Mucosa of gallbladder (tissue), 1 donor: ENCODE results near the gene BAMBI. TPM values are rescaled to one million over a fixed set of nuclear protein-coding genes. Genes with fewer than 3 reads are reported as not detected.
A peak's percentile ranks its signal among the peaks of the same experiment; 100 is the strongest.

ENCODE experiments used
- DNase-seq: peaks from one replicate; pipeline ENCODE4 v3.0.0-alpha.2; 2020; ENCODE audit warnings: low spot score
- total RNA-seq: library from RNA; stranded (reverse); gene quantifications from one replicate; pipeline ENCODE4 v1.2.1, GENCODE V29; 2021
- donor health status: DM: no; HTN: no; CAD: no.

BAMBI gene
- total RNA-seq, 1 donor from 2014 or later = 19.4 TPM

GRCh38 chr10:28674782-28675181 lies 2.5 kb upstream of the BAMBI start:
- DNase-seq = no peak

DNA sequence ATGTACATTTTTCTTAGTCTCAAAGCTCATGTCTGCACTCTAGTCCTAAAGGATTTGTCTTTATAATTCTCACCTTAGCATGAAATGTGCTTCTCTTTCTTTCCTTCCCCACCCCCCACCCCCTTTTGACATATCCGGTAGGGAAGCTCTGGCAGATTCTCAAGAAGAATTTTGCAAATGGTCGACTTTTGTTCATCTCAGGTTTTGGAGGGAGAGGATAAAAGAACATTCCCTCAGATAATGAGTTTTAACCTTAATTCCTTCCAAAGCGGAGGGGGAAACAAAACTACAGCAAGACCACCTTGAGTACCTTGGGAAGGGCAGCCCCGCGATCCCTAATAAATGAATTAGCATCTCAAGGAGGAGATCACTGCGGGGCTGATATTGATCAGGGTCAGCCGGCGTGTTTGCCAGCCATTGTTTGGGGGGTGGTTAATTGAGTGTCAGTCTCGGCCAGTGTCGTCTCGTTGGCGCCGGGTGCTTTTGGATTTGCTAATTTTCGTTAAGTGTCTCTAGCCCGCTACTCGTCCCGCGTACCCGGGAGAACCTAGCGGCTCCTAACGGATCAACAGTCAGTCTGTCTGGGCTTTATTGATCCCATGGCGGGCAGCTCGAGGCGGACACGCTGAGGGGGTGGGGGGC lies 874 bp upstream of the BAMBI start:
- peak; percentile 13 for DNase-seq

DNA sequence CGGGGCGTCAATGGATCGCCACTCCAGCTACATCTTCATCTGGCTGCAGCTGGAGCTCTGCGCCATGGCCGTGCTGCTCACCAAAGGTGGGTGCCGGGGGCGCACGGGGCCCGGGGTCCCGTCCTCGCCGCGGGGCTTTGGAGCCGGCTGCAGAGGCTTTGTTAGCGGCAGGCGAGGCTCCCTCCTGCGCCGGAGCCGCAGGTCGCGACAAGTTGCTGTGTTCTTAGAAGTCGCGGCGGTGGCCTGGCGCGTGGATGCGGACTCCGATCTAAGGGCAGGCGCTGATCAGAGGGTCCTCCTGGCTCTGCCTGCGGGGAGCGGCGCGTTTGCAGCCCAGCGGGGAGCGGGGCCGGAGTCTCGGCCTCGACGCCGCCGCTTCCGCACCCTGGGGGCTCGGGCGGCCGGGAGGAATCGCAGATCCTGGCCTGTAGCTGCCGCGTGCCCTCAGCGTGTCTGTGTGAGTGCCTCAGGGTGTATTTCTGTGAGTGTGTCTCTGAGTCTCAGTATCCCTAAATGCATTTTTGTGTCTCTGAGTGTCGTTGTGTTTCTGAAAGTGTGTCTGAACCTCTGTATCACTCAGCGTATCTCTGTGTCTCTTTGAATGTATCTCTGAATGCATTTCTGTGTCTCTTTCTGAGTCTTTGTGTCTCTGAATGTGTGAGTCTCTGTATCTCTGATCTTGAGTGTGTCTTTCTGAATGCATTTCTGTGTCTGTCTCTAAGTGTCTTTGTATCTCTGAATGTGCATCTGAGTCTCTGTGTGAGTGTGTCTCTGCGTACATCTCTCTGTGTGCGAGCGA lies 766 bp downstream of the BAMBI start:
- peak; percentile 22 for DNase-seq

GRCh38 chr10:28678687-28679457 lies 1.6 kb downstream of the BAMBI start:
- DNase-seq = no peak

DNA sequence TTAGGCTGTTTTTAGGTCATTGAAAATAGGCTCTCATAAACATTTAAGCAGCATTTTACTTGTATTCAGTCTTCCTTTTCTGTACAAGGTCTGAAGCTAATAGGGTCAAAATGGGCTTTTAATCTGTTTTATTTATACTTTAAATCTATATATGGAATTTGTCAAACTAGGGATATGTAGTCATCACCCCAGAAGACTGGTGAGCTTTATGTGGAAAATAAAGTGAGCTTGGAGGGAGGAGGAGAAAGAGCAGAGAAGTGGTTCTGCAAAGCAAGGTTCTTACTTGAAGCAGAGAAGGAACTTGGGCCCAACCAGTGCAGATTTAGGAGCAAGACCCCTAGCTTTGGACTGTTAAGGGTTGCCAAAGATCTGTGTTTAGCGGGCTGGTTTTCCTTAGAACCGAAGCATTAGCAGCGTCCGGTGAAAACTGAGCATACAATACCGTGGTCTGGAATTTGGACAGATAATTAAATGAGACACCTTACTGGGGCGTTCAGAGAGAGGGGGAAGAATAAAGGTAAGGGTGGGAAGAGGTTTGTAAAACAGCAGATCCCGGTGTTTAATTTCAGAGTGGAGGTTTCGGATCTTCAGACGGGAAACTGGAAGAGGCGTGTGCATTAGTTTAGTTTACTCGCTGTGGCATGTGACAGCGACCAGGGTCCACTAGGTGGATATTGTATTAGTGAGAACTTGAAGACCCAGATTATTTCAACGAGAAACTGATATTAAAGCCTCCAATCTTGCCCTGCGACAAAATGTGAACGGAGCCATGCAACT lies 2.4 kb downstream of the BAMBI start:
- DNase-seq = peak; percentile 23

- no peak for DNase-seq
Measured at GRCh38 chr10:28680358-28680752, 3.0 kb downstream of the BAMBI start.

DNA sequence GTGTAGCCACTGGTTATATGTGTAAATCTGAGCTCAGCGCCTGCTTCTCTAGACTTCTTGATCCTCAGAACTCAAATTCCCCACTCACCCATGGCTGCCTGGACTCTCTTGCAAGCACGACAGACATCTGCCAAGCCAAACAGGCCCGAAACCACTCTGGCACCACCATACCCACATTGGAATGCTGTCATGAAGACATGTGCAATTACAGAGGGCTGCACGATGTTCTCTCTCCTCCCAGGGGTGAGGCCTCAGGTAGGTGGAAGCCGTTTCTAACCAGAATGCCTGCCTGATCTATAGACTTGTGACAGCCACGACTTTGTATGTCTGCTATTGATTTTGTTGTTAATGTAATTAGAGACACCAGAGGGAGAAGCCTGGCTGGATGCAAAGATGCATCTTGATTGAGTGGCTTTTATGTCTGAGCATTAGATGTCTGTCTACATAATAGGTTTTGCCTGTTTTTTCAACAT lies 4.0 kb downstream of the BAMBI start:
- DNase-seq = no peak

DNA sequence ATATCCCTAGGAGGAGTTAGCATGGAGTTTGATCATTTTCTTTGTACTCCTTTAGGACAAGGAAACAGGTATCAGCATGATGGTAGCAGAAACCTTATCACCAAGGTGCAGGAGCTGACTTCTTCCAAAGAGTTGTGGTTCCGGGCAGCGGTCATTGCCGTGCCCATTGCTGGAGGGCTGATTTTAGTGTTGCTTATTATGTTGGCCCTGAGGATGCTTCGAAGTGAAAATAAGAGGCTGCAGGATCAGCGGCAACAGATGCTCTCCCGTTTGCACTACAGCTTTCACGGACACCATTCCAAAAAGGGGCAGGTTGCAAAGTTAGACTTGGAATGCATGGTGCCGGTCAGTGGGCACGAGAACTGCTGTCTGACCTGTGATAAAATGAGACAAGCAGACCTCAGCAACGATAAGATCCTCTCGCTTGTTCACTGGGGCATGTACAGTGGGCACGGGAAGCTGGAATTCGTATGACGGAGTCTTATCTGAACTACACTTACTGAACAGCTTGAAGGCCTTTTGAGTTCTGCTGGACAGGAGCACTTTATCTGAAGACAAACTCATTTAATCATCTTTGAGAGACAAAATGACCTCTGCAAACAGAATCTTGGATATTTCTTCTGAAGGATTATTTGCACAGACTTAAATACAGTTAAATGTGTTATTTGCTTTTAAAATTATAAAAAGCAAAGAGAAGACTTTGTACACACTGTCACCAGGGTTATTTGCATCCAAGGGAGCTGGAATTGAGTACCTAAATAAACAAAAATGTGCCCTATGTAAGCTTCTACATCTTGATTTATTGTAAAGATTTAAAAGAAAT lies 4.8 kb downstream of the BAMBI start:
- DNase-seq = no peak

DNA sequence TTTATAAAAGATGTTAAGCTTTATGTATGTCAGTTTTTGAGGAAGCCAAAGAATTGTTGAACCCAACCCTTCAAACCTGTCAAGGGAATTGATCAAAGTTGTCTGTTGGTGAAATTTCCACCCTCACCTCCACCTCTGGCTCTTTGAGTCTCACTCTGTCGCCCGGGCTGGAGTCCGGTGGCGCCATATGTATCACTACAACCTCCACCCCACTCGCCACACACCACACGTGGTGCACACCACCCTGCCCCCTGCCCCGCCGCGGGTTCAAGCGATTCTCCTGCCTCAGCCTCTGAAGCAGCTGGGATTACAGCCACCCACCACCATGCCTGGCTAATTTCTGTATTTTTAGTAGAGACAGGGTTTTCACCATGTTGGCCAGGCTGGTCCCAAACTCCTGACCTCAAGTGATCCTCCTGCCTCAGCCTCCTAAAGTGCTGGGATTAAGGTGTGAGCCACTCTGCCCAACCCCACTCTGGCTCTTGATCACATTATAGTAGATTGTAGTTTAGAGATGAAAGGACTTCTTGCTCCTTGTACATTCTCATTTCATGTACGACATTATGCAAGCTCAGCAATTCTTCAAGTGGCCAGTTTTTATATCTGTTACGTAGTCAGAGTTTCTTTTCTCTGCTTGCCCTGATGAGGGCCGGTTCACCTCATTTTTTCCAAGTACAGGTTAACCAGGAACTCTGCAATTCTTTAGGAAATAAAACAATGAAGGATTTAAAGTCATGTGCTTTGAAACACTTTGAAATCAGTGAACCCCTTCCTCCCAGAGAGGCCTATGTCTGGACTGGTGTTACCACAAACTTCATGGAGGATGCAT lies 7.0 kb downstream of the BAMBI start:
- DNase-seq = no peak

GRCh38 chr10:28684986-28685580 lies 7.8 kb downstream of the BAMBI start:
- DNase-seq = peak; percentile 16

GRCh38 chr10:28685717-28686116 lies 8.4 kb downstream of the BAMBI start:
- no peak for DNase-seq

GRCh38 chr10:28686835-28687682 lies 9.7 kb downstream of the BAMBI start:
- no peak for DNase-seq

GRCh38 chr10:28687683-28688001 lies 10.3 kb downstream of the BAMBI start:
- no peak for DNase-seq

- no peak for DNase-seq
Measured at GRCh38 chr10:28690545-28690944, 13.2 kb downstream of the BAMBI start.

GRCh38 chr10:28691187-28691694 lies 13.9 kb downstream of the BAMBI start:
- DNase-seq = no peak

- no peak for DNase-seq
Measured at GRCh38 chr10:28692050-28692449, 14.7 kb downstream of the BAMBI start.

DNA sequence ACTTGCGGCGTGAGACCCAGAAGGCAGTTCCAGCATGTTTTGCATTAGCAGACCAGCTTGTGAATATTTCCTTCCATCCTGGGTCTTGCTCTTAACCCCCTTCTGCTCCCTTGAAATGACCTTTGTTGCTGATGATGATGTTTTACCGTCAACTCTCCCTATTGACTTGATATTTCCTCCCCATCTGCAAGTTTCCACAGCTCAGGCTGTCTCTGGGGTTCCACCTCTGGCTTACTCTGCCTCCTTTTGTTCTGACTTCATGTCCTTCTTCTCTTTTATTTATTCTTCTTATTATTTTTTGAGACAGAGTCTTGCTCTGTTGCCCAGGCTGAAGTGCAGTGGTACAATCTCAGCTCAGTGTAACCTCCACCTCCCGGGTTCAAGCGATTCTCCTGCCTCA lies 17.2 kb downstream of the BAMBI start:
- DNase-seq = no peak

DNA sequence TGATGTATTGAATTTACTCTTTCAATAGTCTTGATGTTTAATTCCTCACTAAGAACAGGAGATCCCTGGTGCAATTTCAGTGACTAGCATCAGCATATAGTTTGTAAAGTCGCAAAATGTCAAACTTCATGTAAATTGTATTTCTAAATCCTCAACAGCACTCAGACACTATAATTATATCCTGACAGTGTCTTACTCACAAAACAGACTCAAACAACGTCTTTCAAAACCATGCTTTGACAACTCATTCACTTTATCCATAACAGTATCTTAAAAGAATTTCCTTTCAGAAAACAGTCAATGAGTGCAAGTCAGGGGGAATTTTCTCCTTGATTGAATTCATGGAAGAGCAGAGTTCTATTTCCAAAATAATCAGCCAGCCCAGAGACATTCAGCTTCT lies 20.8 kb downstream of the BAMBI start:
- DNase-seq = no peak
